Epidermal melanocyte (primary cell): Measurements from ENCODE around the gene USP47.

Source experiments
- DNase-seq: peaks from one replicate; pipeline ENCODE4 v3.0.0; 2011; ENCODE audit warnings: low spot score; ENCODE audit not compliant: insufficient read length

The USP47 gene

DNA sequence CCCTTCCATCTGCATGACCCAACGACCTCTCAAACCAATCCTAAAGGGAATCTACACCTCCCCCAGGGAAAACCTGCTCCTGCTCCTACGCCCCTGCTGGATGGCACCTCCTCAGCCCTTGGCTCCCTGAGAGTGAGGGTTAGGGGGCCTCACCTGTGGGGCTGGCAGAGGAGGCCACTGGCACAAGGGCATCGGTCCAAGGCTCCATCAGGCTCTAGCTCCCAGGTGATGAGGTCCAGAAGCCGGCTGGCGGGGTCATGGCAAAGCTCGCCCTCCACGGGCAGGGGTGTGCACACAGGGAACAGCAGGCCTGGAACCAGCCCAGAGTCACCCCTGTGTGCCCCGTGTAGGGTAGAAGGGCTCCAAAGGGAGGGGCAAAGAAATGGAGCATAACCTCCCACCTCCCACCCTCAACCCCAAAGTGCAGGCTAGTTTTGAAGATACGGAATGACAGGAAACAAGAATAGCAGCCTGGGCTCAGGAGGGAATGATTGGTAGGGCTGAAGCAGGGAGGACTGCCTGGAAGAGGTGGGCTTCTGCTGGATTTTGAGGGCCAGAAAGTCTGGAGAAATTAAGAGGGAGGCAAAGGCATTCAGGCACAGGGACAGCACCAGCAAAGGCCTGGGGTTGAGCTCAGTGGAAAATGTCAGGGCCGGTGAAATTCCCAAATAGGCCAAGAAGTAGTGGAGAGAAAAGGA is 124.0 kb downstream of the USP47 start:
- no peak for DNase-seq

DNA sequence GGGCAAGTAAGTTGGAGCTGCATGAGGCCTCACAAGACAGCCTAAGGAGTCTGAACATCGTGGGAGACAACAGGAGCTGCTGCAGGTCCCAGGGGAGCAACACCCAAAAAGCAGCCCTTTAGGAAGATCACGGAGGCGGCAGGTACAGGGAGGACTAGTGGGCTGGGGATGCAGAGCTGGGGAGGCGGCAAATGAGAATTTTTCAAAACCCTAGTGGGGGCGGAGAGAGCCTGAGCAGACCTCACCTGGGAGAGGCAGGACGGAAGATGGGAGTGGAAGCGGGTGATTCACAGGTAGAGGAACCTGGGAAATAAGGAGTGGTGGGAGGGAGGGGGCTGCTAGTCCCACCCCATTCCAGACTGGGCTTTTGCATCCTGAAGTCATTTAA is 124.6 kb downstream of the USP47 start:
- no peak for DNase-seq

DNA sequence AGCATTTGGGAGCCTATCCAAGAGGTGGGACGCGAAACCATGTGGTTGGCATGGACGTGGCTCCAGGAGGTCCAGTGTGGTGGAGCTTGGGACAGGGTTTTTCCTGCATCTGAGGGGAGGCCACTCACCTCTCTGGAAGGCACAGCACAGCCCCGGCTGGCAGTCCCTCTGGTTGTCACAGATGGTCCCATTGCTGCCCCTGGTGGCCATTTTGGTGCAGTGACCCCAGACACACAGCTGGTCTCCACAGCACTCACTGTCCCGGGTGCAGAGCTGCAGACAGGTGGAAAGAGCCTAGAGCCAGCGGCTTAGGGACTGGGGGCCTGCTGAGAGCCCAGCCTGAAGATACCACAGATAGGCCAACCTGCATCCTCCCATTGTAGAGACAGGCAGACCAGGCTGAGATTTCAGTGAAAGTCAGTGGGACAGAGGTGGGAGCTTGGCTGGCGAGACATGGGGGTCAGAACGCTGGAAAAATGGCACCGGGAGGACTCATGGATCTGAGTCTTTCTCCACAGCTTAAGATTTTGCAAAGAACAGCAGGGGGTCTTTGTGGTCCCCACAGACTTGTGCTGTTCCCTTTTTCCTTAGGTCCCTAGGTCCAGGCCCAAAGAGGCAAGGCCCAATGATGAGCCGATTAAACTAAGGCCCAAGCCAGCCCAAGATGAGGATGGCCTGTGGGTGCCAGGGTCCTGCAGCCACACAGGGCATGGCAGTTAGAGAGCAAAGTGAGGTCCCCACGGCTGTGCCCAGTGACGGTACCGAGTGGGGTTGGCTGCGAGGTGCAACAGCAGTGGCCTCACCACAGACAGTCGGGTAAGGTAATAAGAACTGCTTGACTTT is 125.3 kb downstream of the USP47 start:
- no peak for DNase-seq

GRCh38 chr11:11967669-11968510 is 126.1 kb downstream of the USP47 start:
- no peak for DNase-seq

DNA sequence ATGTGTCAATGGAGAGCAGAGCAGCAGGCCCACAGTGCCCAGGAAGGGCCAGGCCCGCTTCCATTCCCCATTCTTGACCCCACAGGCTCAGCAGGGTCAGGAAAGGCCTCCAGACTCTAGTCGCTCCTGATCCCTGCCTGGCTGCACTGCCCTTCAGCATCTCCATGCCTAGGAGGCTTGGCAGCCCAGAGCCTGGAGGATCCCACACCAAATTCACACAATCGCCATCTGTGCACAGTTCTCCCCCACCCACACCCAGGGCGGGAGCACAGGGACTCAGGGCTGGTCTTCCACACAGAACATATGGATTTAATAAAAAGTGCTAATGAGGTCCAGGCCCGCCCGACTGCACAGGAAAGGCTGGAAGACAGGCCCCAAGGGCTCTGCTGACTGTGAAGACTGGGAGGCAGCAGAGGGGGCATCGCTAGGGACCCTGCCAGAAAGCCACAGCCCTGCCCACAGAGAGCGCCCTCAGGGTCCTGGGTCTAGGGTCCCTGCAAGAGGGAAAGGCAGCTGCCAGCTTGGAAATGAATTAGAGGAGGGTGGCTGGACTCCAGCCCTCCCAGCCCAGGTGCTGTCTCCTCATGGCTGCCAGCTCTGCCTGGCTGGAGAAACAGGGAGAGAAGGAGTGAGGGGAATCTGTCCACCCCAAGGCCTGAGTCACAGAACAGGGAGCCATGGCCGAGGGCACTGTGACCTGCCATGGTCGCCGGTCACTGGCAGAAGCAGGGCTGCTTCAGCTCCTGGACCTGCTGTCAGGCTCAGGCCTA is 126.9 kb downstream of the USP47 start:
- no peak for DNase-seq

GRCh38 chr11:11969380-11970215 is 127.8 kb downstream of the USP47 start:
- no peak for DNase-seq

GRCh38 chr11:11970556-11970955 is 128.8 kb downstream of the USP47 start:
- no peak for DNase-seq

- DNase-seq, result no peak
Observed at GRCh38 chr11:11971906-11972547, 130.3 kb downstream of the USP47 start.

DNA sequence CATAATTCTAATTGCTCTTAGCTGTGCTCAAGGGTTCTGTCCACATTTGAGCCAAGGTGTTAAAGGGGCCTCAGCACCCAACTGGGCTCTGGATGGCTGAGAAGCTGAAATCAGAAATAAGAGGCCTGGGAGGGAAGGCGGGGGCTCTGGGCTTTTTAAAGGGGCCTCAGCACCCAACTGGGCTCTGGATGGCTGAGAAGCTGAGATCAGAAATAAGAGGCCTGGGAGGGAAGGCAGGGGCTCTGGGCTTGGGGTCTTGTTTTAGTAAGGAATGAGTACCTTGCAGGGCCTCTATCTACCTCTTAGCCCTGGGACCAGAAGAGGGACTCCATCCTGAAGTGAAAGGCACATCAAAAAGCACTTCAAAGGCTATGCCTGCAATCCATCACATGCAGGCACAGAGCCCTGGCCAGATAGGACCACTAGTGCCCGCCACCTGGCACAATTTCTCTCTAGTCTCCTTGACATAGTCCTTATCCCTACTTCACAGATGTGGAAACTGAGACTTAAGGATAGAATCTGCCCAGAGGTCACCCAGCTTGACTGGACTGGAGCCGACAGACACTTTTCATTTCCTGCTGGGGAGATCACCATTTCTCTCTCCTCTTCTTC is 131.1 kb downstream of the USP47 start:
- DNase-seq, result no peak

DNA sequence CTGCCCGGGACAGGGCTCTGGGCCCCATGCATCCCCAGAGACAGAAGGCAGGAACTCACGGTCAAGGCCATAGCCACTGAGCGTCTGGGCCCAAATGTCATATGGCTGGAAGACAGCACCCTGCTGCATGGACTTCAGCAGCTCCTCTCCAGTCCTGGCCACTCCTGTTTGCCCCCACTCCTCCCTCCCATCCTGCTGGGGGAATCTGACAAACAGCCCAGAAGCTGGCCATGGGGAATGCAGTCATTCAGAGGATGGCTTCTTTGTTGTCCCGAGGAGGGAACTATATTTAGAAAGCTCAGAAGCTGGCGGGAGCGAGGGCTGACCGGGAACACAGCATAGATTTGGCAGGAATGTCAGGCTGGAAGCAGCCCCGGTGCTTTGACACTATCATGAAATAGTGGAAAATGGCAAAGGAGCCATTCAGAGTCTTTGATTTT is 131.6 kb downstream of the USP47 start:
- peak; percentile 42 for DNase-seq

GRCh38 chr11:11973866-11974265 is 132.1 kb downstream of the USP47 start:
- DNase-seq, result no peak

DNA sequence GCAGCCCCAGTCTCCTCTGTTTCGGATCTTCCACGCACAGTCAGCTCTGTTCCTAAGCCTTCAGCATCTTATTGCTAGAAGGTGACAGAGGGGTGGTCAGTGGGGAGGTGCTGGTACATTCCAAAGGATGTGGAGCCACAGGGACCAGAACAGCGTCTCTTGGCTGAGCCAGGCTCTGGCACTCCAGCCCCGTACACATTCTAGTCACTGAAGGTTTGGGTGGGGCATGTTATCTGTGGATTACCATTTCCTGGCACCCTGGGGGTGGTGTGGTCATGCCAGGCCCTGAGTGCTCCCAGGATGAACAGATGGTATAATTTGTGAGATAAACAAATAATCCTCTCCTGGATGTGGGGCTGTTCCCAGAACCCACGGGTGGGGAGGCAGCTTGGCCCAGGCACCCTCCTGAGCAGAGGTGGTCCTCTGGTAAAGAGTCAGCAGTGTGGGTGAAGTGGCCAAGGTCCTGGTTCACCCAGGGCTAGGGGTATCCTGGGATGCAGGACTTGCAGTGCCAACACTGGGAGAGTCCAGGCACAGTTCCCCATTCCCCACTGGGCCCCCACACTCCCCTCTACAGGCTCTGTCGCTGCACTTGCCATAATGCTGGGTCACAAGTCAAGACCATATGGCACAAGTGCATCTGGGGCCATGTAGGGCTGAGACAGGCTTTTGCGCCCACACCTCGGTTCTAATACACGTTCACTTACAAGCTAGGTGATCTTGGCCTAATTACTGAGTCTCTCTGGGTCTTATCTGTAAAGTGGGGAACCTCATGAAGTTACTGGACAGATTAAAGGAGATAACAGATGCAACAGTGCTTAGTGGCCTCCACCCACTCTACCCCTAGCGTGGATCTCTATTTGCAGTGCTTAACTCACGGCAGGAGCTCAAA is 133.7 kb downstream of the USP47 start:
- DNase-seq, result no peak

- no peak for DNase-seq
Observed at GRCh38 chr11:11976481-11977127, 134.8 kb downstream of the USP47 start.

GRCh38 chr11:11977206-11977938 is 135.6 kb downstream of the USP47 start:
- peak; percentile 59 for DNase-seq

DNA sequence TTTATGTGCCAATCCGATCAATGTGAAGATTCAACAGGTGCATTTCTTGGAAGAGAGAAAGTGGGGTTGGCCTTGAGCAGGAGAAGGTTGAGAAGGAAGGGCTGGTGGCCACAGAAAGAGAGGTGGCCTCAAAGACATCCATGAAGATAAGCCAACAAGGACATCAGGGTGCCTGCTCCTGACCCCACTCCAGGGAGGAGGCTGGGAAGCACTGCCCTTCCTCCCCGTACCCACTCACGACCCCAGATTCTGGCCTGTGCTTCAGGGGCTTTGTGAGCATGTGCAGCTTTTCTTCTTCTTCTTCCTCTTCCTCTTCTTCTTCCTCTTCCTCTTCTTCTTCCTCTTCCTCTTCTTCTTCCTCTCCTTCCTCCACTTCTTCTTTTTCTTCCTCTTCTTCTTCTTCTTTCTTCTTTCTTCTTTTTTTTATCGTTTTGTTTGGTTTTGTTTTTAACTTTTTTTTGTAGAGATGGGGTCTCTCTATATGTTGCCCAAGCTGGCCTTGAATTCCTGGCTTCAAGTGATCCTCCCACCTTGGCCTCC is 136.4 kb downstream of the USP47 start:
- DNase-seq, result no peak

GRCh38 chr11:11978792-11979487 is 137.2 kb downstream of the USP47 start:
- no peak for DNase-seq
